HepG2 (cell line): ENCODE data around the gene PPY. TPM values are rescaled to one million over a fixed set of nuclear protein-coding genes. Genes with fewer than 3 reads are reported as not detected.
A peak's percentile ranks its signal among the peaks of the same experiment; 100 is the strongest.

Source experiments
- ETV5 ChIP-seq: IDR thresholded peaks from 2 replicates; pipeline ENCODE4 v1.6.1; 2018; ENCODE audit warnings: missing biosample characterization, missing genetic modification reagents, inconsistent platforms, borderline replicate concordance
- FOXK2 ChIP-seq: fragments of 450-650 bp; IDR thresholded peaks from 2 replicates; pipeline ENCODE4 v1.6.1; 2016
- HIVEP1 ChIP-seq: sonication (generic); formaldehyde crosslinking; IDR thresholded peaks from 2 replicates; pipeline ENCODE4 v1.4.0; 2020; ENCODE audit warnings: mild to moderate bottlenecking, missing genetic modification reagents
- HMG20A ChIP-seq: IDR thresholded peaks from 2 replicates; pipeline ENCODE4 v1.6.1; 2016; ENCODE audit warnings: borderline replicate concordance
- KAT8 ChIP-seq: IDR thresholded peaks from 2 replicates; pipeline ENCODE4 v1.6.1; 2016; ENCODE audit warnings: missing genetic modification reagents, missing compliant biosample characterization
- NFIC ChIP-seq: IDR thresholded peaks from 2 replicates; pipeline ENCODE4 v1.6.1; 2012; ENCODE audit warnings: mild to moderate bottlenecking, low read length, inconsistent platforms
- NR2C2 ChIP-seq: sonication (generic); formaldehyde crosslinking; IDR thresholded peaks from 2 replicates; pipeline ENCODE4 v1.4.0; 2020; ENCODE audit warnings: missing genetic modification reagents, mild to moderate bottlenecking, moderate library complexity, borderline replicate concordance
- TBL1XR1 ChIP-seq: fragments of 150-350 bp; IDR thresholded peaks from 2 replicates; pipeline ENCODE4 v1.6.1; 2014; ENCODE audit warnings: borderline replicate concordance, low read length; ENCODE audit not compliant: partially characterized antibody
- ZFP90 ChIP-seq: sonication (generic); formaldehyde crosslinking; IDR thresholded peaks from 2 replicates; pipeline ENCODE4 v1.8.0; 2022; ENCODE audit warnings: missing genetic modification reagents, mild to moderate bottlenecking, inconsistent platforms, borderline replicate concordance
- ZMYM4 ChIP-seq: sonication (generic); formaldehyde crosslinking; IDR thresholded peaks from 2 replicates; pipeline ENCODE4 v1.8.1; 2023; ENCODE audit warnings: mild to moderate bottlenecking, missing genetic modification reagents
- ZNF121 ChIP-seq: sonication (generic); formaldehyde crosslinking; IDR thresholded peaks from 2 replicates; pipeline ENCODE4 v1.5.0; 2020; ENCODE audit warnings: mild to moderate bottlenecking, missing genetic modification reagents
- ZSCAN29 ChIP-seq: sonication (generic); formaldehyde crosslinking; conservative IDR thresholded peaks from 2 replicates; pipeline ENCODE4 v1.4.0; 2020; ENCODE audit warnings: mild to moderate bottlenecking, missing genetic modification reagents
- polyA plus RNA-seq, 8 experiments: library from polyadenylated mRNA; depleted of rRNA in 3 of 8; stranded (reverse) in 7 of 8; unstranded in 1 of 8; fragments of >200 nt; fragmentation: Illumina TruSeq in 4 of 8; extraction: Trizol in 4 of 8; gene quantifications; 2 replicates each; pipeline versions ENCODE4 v1.2.1 to v1.2.3, GENCODE V29; 2011 to 2016; ENCODE audit warnings: low read depth in 4 of 8, missing spikeins in 1 of 8, mixed read lengths in 1 of 8; ENCODE audit not compliant: insufficient read depth in 1 of 8
- total RNA-seq, 5 experiments: library from RNA; depleted of rRNA; stranded (reverse); fragments of >200 nt; fragmentation: Illumina TruSeq; extraction: Trizol; gene quantifications; 2 replicates each; pipeline ENCODE4 v1.2.3, GENCODE V29; 2016; ENCODE audit warnings: low read depth in 1 of 5
- TF ChIP-seq, protein P1 (sequence below): IDR thresholded peaks from 2 replicates; pipeline ENCODE4 v1.6.1; 2016; ENCODE audit warnings: mild to moderate bottlenecking
- TF ChIP-seq, protein P2 (sequence below): sonication (generic); formaldehyde crosslinking; IDR thresholded peaks from 2 replicates; pipeline ENCODE4 v1.4.0; 2020; ENCODE audit warnings: missing genetic modification reagents, mild to moderate bottlenecking, borderline replicate concordance
- TF ChIP-seq, protein P3 (sequence below): sonication (generic); formaldehyde crosslinking; IDR thresholded peaks from 2 replicates; pipeline ENCODE4 v1.5.0; 2020; ENCODE audit warnings: missing genetic modification reagents
- TF ChIP-seq, protein P4 (sequence below): IDR thresholded peaks from 2 replicates; pipeline ENCODE4 v1.6.1; 2016
- TF ChIP-seq, protein P5 (sequence below): sonication (generic); formaldehyde crosslinking; IDR thresholded peaks from 2 replicates; pipeline ENCODE4 v1.8.0; 2022; ENCODE audit warnings: mild to moderate bottlenecking, missing genetic modification reagents, borderline replicate concordance
- TF ChIP-seq, protein P6 (sequence below): sonication (generic); formaldehyde crosslinking; IDR thresholded peaks from 2 replicates; pipeline ENCODE4 v1.5.0; 2020; ENCODE audit warnings: mild to moderate bottlenecking, missing genetic modification reagents, borderline replicate concordance

PPY gene
- total and polyA plus RNA-seq, 2 of the 13 experiments (the other 11 are each of a cell fraction or from before 2014, with no cell fraction given) = not detected

DNA sequence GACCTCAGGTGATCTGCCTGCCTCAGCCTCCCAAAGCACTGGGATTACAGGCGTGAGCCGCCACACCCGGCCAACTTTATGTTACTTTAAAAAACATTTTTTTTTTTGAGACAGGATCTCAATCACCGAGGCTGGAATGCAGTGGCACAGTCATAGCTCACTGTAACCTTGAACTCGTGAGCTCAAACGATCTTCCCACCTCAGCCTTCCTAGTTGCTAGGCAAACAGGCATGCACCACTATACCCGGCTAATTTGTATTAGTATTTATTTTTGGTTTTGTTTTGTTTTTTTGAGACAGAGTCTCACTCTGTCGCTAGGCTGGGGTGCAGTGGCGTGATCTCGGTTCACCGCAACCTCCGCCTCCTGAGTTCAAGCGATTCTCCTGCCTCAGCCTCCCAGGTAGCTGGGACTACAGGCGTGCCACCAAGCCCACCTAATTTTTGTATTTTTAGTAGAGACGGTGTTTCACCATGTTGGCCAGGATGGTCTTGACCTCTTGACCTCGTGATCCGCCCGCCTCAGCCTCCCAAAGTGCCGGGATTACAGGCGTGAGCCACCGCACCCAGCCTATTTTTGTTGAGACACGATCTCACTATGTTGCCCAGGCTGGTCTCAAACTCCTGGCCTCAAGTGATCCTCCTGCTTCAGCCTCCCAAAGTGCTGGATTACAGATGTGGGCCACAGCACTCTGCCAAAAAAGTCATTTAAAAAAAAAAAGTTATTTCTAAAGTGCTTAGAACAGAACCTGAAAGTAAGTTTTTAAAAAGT is 30.4 kb upstream of the PPY start (continued):
- TF ChIP-seq, protein P1, sequence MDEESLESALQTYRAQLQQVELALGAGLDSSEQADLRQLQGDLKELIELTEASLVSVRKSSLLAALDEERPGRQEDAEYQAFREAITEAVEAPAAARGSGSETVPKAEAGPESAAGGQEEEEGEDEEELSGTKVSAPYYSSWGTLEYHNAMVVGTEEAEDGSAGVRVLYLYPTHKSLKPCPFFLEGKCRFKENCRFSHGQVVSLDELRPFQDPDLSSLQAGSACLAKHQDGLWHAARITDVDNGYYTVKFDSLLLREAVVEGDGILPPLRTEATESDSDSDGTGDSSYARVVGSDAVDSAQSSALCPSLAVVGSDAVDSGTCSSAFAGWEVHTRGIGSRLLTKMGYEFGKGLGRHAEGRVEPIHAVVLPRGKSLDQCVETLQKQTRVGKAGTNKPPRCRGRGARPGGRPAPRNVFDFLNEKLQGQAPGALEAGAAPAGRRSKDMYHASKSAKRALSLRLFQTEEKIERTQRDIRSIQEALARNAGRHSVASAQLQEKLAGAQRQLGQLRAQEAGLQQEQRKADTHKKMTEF (CRISPR knock-in tag) = peak; percentile 22; the same call in 1 of the 2 replicates
- TF ChIP-seq, protein P2, sequence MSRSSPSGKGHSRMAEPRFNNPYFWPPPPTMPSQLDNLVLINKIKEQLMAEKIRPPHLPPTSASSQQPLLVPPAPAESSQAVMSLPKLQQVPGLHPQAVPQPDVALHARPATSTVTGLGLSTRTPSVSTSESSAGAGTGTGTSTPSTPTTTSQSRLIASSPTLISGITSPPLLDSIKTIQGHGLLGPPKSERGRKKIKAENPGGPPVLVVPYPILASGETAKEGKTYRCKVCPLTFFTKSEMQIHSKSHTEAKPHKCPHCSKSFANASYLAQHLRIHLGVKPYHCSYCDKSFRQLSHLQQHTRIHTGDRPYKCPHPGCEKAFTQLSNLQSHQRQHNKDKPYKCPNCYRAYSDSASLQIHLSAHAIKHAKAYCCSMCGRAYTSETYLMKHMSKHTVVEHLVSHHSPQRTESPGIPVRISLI (CRISPR knock-in tag) = peak; percentile 95
- TF ChIP-seq ZFP90 (CRISPR knock-in tag) (peak; percentile 100), NR2C2 (peak; percentile 14; the same call in 1 of the 2 replicates), HMG20A (CRISPR knock-in tag) (peak; percentile 59; the same call in 1 of the 2 replicates), ZNF121 (CRISPR knock-in tag) (peak; percentile 84), KAT8 (peak; percentile 32; the same call in 1 of the 2 replicates), FOXK2 (0 out of 2 replicates have a peak, but pooled peaks have one; percentile 34), TBL1XR1 (peak; percentile 22), ZMYM4 (CRISPR knock-in tag) (peak; percentile 43), ZSCAN29 (CRISPR knock-in tag) (0 out of 2 replicates have a peak, but pooled peaks have one; percentile 17), ETV5 (CRISPR knock-in tag) (peak; percentile 49; the same call in 1 of the 2 replicates), HIVEP1 (CRISPR knock-in tag) (0 out of 2 replicates have a peak, but pooled peaks have one; percentile 19), NFIC (peak; percentile 15; the same call in 1 of the 2 replicates)
- TF ChIP-seq, protein P3, sequence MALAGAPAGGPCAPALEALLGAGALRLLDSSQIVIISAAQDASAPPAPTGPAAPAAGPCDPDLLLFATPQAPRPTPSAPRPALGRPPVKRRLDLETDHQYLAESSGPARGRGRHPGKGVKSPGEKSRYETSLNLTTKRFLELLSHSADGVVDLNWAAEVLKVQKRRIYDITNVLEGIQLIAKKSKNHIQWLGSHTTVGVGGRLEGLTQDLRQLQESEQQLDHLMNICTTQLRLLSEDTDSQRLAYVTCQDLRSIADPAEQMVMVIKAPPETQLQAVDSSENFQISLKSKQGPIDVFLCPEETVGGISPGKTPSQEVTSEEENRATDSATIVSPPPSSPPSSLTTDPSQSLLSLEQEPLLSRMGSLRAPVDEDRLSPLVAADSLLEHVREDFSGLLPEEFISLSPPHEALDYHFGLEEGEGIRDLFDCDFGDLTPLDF (CRISPR knock-in tag) = peak; percentile 30; the same call in 1 of the 2 replicates
- TF ChIP-seq, protein P4, sequence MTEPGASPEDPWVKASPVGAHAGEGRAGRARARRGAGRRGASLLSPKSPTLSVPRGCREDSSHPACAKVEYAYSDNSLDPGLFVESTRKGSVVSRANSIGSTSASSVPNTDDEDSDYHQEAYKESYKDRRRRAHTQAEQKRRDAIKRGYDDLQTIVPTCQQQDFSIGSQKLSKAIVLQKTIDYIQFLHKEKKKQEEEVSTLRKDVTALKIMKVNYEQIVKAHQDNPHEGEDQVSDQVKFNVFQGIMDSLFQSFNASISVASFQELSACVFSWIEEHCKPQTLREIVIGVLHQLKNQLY (CRISPR knock-in tag) = peak; percentile 71
- TF ChIP-seq, protein P5, sequence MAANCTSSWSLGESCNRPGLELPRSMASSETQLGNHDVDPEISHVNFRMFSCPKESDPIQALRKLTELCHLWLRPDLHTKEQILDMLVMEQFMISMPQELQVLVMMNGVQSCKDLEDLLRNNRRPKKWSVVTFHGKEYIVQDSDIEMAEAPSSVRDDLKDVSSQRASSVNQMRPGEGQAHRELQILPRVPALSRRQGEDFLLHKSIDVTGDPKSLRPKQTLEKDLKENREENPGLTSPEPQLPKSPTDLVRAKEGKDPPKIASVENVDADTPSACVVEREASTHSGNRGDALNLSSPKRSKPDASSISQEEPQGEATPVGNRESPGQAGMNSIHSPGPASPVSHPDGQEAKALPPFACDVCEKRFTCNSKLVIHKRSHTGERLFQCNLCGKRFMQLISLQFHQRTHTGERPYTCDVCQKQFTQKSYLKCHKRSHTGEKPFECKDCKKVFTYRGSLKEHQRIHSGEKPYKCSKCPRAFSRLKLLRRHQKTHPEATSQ = peak; percentile 26; the same call in 1 of the 2 replicates
- TF ChIP-seq, protein P6, sequence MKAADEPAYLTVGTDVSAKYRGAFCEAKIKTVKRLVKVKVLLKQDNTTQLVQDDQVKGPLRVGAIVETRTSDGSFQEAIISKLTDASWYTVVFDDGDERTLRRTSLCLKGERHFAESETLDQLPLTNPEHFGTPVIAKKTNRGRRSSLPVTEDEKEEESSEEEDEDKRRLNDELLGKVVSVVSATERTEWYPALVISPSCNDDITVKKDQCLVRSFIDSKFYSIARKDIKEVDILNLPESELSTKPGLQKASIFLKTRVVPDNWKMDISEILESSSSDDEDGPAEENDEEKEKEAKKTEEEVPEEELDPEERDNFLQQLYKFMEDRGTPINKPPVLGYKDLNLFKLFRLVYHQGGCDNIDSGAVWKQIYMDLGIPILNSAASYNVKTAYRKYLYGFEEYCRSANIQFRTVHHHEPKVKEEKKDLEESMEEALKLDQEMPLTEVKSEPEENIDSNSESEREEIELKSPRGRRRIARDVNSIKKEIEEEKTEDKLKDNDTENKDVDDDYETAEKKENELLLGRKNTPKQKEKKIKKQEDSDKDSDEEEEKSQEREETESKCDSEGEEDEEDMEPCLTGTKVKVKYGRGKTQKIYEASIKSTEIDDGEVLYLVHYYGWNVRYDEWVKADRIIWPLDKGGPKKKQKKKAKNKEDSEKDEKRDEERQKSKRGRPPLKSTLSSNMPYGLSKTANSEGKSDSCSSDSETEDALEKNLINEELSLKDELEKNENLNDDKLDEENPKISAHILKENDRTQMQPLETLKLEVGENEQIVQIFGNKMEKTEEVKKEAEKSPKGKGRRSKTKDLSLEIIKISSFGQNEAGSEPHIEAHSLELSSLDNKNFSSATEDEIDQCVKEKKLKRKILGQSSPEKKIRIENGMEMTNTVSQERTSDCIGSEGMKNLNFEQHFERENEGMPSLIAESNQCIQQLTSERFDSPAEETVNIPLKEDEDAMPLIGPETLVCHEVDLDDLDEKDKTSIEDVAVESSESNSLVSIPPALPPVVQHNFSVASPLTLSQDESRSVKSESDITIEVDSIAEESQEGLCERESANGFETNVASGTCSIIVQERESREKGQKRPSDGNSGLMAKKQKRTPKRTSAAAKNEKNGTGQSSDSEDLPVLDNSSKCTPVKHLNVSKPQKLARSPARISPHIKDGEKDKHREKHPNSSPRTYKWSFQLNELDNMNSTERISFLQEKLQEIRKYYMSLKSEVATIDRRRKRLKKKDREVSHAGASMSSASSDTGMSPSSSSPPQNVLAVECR (CRISPR knock-in tag) = peak; percentile 50; the same call in 1 of the 2 replicates
